Vagina (tissue), 2 donors: Measurements from ENCODE around the gene TIMP3. TPM values are rescaled to one million over a fixed set of nuclear protein-coding genes. Genes with fewer than 3 reads are reported as not detected.

ENCODE experiments used
- DNase-seq, 2 donors: peaks; one replicate each; pipeline ENCODE4 v3.0.0-alpha.2; 2017; ENCODE audit errors: extremely low spot score in 2 of 2
- H3K27ac ChIP-seq: fragments of 200-600 bp; sonication (generic); one replicate; pipeline ENCODE4 v1.5.1; 2019
- H3K27me3 ChIP-seq: fragments of 200-600 bp; sonication (generic); one replicate; pipeline ENCODE4 v1.5.1; 2019
- H3K36me3 ChIP-seq, 2 donors: fragments of 200-600 bp; sonication (generic); one replicate each; pipeline ENCODE4 v1.5.1; 2017 to 2019
- H3K4me1 ChIP-seq: fragments of 200-600 bp; sonication (generic); one replicate; pipeline ENCODE4 v1.5.1; 2019
- H3K4me3 ChIP-seq, 2 donors: fragments of 200-600 bp; sonication (generic); 1 replicate in 1 of 2; 2 replicates in 1 of 2; pipeline ENCODE4 v1.5.1; 2016 to 2019
- H3K9me3 ChIP-seq: fragments of 200-600 bp; sonication (generic); one replicate; pipeline ENCODE4 v1.5.1; 2019
- POLR2A ChIP-seq, 2 donors: fragments of 450-650 bp; IDR thresholded peaks; one replicate each; pipeline ENCODE4 v1.6.1; 2017; ENCODE audit warnings: antibody characterized with exemption in 2 of 2, mild to moderate bottlenecking in 2 of 2, moderate library complexity in 2 of 2
- POLR2AphosphoS5 ChIP-seq, 2 donors: sonication (generic); formaldehyde crosslinking; IDR thresholded peaks; one replicate each; pipeline ENCODE4 v1.9.0; 2017; ENCODE audit warnings: antibody characterized with exemption in 2 of 2, mild to moderate bottlenecking in 2 of 2, low read depth in 1 of 2; ENCODE audit not compliant: insufficient read depth in 1 of 2
- intact Hi-C: fragments of 100-400 bp; cut with DNase I; formaldehyde crosslinking; loops from one replicate; pipeline ENCODE4 v1.15.1; 2023
- total RNA-seq: library from RNA; depleted of rRNA; stranded (reverse); fragments of >200 nt; gene quantifications from one replicate; pipeline ENCODE4 v1.2.3, GENCODE V29; 2016
- TF ChIP-seq, protein P1 (sequence below), 3 experiments: fragments of 450-650 bp in 2 of 3; fragments of 200-600 bp in 1 of 3; sonication (generic) in 1 of 3; IDR thresholded peaks; one replicate each; pipeline ENCODE4 v1.5.1; 2017 to 2019; ENCODE audit warnings: antibody characterized with exemption in 3 of 3, mild to moderate bottlenecking in 2 of 3, moderate library complexity in 2 of 3

Gene TIMP3
- total RNA-seq, 1 donor from 2014 or later, result 262 TPM

DNA sequence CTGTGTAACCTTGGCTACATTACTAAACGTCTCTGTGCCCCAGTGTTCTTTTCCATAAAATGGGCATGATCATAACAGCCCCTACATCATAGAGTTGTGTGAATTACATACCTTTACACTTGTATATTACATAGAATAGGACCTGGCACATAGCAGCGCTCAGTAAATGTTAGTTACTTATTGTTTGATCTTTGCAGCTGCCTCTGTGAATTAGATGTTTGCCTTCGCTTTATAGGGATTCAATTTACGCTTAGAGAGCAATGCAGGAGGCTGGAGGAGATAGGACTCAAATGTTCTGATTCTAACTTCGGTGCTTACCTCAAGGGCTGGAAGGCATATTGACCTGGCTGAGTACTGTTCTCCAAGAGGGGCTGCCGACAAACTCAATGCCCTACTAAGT lies 10.4 kb upstream of the TIMP3 start:
- Histone ChIP-seq H3K9me3 (no peaks in the 10 kb centered on the region), H3K27ac (no peak overlapping the region), H3K4me3 (no peak overlapping the region), H3K27me3 (no peaks in the 10 kb centered on the region), H3K36me3 (no peaks in the 10 kb centered on the region), H3K4me1 (peaks cover 6% of the 10 kb centered on the region)
- no peak for TF ChIP-seq POLR2AphosphoS5 (IDR thresholded peaks at IDR 0.05; ENCODE audit: insufficient read depth in 1 of 2, low read depth in 1 of 2)
- no peak for TF ChIP-seq POLR2A (IDR thresholded peaks at IDR 0.05)
- TF ChIP-seq, protein P1, sequence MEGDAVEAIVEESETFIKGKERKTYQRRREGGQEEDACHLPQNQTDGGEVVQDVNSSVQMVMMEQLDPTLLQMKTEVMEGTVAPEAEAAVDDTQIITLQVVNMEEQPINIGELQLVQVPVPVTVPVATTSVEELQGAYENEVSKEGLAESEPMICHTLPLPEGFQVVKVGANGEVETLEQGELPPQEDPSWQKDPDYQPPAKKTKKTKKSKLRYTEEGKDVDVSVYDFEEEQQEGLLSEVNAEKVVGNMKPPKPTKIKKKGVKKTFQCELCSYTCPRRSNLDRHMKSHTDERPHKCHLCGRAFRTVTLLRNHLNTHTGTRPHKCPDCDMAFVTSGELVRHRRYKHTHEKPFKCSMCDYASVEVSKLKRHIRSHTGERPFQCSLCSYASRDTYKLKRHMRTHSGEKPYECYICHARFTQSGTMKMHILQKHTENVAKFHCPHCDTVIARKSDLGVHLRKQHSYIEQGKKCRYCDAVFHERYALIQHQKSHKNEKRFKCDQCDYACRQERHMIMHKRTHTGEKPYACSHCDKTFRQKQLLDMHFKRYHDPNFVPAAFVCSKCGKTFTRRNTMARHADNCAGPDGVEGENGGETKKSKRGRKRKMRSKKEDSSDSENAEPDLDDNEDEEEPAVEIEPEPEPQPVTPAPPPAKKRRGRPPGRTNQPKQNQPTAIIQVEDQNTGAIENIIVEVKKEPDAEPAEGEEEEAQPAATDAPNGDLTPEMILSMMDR (IDR thresholded peaks at IDR 0.05), result no peak
- DNase-seq, result no peak
- intact Hi-C loops, result loop anchor here (10.0 kb wide), 1 partner anchor 136 kb away; no protein-coding TSS in a partner anchor

DNA sequence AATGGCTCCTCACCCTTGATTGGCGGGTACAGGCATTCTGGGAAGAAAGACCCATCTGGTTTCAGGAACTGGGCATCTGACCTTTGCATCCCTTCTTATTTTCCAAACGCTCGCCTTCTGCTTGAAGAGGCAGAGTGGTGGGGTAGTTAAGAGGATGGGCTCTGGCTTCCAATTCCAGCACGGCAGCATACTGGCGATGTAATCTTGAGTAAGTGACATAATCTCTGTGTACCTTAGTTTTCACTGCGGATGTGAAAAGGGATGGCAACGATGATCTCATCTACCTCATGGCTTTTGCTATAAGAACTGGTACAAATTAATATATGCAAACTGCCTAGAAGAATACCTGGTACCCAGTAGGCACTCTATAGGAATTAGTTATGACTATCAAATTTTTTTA lies 10.0 kb upstream of the TIMP3 start:
- DNase-seq, result no peak
- no peak overlapping the region for H3K4me3 ChIP-seq
- H3K4me1 ChIP-seq, result peaks cover 8% of the 10 kb centered on the region
- H3K27me3 ChIP-seq, result no peaks in the 10 kb centered on the region
- intact Hi-C loops, result loop anchor here (10.0 kb wide), 1 partner anchor 137 kb away; no protein-coding TSS in a partner anchor
- TF ChIP-seq, protein P1 (IDR thresholded peaks at IDR 0.05), result no peak
- TF ChIP-seq POLR2A (IDR thresholded peaks at IDR 0.05) (no peak), POLR2AphosphoS5 (IDR thresholded peaks at IDR 0.05; ENCODE audit: insufficient read depth in 1 of 2, low read depth in 1 of 2) (no peak)
- no peaks in the 10 kb centered on the region for H3K36me3 ChIP-seq
- no peak overlapping the region for H3K27ac ChIP-seq
- H3K9me3 ChIP-seq, result no peaks in the 10 kb centered on the region

DNA sequence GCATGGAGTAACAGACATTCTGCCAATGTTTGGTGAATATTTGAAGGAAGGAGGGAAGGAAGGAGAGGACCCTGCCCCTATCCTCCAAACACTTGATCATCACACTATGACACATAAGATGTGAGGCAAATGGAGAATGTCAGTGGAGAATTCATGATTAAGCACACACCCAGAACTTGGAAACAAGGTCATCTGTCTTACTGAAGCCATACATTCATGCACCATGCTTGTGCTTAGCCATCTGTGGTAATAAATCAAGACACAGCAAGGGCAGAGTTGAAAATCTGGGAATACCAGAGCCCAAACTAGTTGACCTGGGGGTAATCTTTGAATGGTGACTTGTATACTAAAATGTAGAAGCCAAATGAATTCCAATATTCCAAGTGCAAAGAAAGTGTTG lies 7.9 kb upstream of the TIMP3 start:
- intact Hi-C loops, result loop anchor here (10.0 kb wide), 1 partner anchor 139 kb away; no protein-coding TSS in a partner anchor
- TF ChIP-seq POLR2A (IDR thresholded peaks at IDR 0.05), result no peak
- TF ChIP-seq, protein P1 (IDR thresholded peaks at IDR 0.05), result no peak
- no peak for TF ChIP-seq POLR2AphosphoS5 (IDR thresholded peaks at IDR 0.05; ENCODE audit: insufficient read depth in 1 of 2, low read depth in 1 of 2)
- Histone ChIP-seq H3K4me3 (no peak overlapping the region), H3K27me3 (no peaks in the 10 kb centered on the region), H3K27ac (no peak overlapping the region), H3K36me3 (no peaks in the 10 kb centered on the region), H3K9me3 (no peaks in the 10 kb centered on the region), H3K4me1 (peaks cover 14% of the 10 kb centered on the region)
- DNase-seq, result no peak

DNA sequence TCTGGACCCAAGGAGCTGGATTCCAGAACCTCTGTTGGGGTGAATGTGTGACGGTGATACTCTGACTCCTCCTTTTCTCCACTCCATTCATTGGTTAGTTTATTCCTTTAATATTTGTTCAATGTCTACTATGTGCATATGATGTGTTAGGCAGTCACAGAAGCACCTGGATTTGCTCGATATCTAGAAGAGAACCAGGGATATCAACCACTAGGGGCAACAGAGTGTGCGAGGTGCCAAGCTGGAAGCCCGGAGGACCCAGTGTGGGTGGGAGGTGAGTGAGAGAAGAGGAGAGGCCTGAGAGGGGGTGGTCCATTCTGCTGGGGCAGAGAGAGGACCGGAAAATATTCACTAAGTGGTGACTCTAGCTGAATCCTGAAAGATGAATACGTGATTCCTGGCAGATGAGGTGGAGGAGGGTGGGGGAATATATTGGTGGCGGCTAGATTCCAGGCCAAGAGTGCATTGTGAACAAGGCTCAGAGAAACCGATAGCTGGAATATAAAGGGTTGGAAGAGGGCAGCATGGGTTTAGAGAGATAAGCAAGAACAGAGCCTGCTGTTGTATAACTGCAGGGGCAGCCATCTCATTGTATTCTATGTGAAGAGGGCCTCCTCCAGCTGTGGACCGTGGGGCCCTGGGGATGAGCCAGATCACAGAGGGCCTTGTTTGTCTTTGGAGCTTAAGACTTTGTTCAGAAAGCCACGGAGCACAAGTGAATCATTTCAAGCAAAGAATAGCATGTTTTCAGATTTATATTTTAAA lies 6.9 kb upstream of the TIMP3 start:
- Histone ChIP-seq H3K27ac (no peak overlapping the region), H3K9me3 (no peaks in the 10 kb centered on the region), H3K4me1 (peaks cover 8% of the 10 kb centered on the region), H3K36me3 (no peaks in the 10 kb centered on the region), H3K27me3 (no peaks in the 10 kb centered on the region), H3K4me3 (no peak overlapping the region)
- TF ChIP-seq, protein P1 (IDR thresholded peaks at IDR 0.05), result no peak
- TF ChIP-seq POLR2AphosphoS5 (IDR thresholded peaks at IDR 0.05; ENCODE audit: insufficient read depth in 1 of 2, low read depth in 1 of 2), result no peak
- TF ChIP-seq POLR2A (IDR thresholded peaks at IDR 0.05), result no peak
- intact Hi-C loops, result loop anchor here (10.0 kb wide), 1 partner anchor 140 kb away; no protein-coding TSS in a partner anchor
- DNase-seq, result no peak

DNA sequence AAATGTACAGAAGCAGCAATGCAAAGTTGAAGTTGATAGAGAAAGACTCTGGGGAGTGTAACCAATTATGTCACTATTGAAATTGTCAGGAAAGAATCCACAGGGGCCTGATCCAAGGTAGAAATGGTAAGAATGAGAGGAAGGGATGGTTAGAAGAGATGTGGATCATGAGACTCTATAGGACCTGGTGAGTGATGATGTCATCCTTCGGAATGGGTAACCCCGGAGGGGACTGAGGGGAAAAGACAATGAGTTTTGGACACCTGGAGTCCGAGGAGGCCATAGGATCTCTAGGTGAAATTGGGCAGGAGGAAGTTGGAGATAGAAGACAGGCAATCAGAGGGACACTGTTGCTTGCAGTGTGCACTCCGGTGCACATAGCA lies 6.3 kb upstream of the TIMP3 start:
- H3K27ac ChIP-seq, result no peak overlapping the region
- TF ChIP-seq POLR2A (IDR thresholded peaks at IDR 0.05) (no peak), POLR2AphosphoS5 (IDR thresholded peaks at IDR 0.05; ENCODE audit: insufficient read depth in 1 of 2, low read depth in 1 of 2) (no peak)
- TF ChIP-seq, protein P1 (IDR thresholded peaks at IDR 0.05), result no peak
- H3K4me1 ChIP-seq, result peaks cover 8% of the 10 kb centered on the region
- intact Hi-C loops, result loop anchor here (10.0 kb wide), 1 partner anchor 140 kb away; no protein-coding TSS in a partner anchor
- H3K36me3 ChIP-seq, result no peaks in the 10 kb centered on the region
- no peaks in the 10 kb centered on the region for H3K27me3 ChIP-seq
- no peak overlapping the region for H3K4me3 ChIP-seq
- no peaks in the 10 kb centered on the region for H3K9me3 ChIP-seq
- no peak for DNase-seq
